NCI-H748 (cell line): ENCODE data around the gene NEUROD2.
"Not testable (repeated sequence)": the region's sequence is repeated elsewhere in the genome, so short reads cannot be mapped to it uniquely, and the experiment has no call there.

ENCODE experiments used
- DNase-seq: peaks from one replicate; lab custom pipeline; 2025; ENCODE audit not compliant: unreplicated experiment; lab: John Stamatoyannopoulos, UW

NEUROD2 gene

GRCh38 chr17:39603304-39604016 lies 4.3 kb downstream of the NEUROD2 start:
- no peak for DNase-seq

DNA sequence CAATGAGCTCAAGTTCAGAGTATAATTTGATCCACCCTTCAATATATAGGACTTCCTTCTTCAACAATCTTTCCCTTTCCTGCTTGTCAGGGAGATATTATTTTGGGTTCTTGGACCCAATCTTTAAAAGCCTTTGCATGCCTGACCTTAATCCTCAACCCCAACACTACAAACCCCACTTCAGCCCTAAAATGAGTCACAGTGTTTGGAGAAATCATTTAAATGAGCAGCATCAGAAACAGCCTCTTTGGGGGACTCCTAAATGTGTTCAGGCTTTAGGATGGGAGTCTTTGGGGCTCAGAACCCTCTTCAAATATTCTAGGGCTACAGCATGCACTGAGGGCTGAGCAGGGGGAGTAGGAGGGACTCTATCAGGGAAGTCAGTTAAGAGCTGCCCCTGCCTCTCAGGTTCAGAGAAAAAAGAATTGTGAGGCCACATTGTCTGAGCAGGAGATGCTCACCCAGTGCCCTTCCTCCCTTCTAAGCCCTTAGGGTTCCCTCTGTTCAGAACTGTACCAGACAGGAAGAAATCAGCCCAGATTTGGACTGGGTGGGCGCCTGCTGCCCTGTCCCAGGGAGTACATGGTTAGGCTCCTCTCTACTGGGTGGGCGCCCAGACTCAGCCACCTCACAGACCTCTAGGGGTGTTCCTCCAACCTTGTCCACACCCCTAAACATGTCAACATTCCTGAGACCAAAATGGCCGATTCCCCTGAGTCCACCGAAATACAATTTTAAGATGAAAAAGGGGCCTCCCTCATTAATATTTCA lies 5.0 kb downstream of the NEUROD2 start:
- no peak for DNase-seq

DNA sequence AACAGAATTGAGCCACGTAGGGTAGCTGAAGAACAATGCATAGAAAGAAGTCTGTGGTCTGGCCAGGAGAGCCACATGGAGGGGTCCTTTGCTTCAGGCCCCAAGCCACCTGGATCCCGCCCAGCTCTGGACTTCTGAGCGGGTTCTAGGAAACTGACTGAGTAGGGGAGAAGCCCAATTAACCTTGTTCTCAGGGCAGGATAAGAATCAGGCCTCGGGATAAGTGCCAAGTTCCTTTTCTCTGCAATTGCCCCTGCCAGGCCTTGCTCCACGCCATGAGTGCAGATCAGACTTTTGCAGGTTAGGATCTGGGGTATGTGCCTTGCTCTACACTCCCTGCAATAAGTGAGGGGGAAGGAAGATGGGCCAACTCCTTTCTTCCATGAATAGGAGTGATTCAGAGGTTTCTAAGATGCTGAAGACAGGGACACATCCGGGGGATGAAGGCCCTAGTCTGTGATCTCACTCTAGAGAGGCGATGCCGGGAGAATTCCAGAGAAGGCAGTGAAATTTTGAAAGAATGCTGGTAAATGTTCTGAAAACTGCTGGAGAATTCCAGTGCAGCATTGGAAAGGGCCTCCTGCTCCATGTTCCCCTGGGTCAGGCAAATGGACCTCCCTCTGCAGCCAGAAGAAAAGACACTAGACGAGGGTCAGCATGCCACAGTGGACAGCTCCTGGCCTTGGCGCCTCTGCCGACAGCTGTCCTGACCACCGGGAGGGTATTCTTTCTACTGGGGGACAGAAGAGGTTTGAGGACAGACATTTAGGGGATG lies 5.8 kb downstream of the NEUROD2 start:
- DNase-seq = no peak

DNA sequence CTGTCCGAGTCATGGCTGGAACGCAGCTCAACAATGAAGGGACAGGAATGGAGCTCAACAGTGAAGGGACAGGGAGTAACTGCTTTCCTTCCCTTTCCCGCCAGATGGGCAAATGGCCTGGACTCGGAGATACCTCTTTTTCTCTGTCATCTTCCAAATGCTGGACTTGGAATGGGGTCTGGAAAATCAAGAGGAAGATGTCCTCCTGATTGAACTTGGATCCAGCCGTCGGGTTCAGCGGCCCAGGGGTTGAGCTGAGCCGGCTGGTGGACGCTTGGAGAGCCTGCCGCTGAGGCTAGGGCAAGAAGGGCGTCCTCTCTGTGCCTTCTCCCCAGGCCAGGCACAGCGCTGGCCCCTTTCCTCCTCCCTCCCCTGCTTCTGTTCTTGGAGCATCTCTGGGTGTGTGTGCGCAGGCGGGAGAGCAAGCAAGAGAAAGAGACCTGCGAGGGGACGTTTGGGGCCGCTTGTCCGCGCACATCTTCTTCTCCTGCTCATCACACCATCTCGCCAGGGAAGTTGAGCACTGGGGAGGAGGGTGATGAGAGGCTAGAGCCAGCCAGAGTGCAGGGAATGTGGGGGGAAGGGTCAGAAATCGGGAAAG lies 6.6 kb downstream of the NEUROD2 start:
- no peak for DNase-seq

DNA sequence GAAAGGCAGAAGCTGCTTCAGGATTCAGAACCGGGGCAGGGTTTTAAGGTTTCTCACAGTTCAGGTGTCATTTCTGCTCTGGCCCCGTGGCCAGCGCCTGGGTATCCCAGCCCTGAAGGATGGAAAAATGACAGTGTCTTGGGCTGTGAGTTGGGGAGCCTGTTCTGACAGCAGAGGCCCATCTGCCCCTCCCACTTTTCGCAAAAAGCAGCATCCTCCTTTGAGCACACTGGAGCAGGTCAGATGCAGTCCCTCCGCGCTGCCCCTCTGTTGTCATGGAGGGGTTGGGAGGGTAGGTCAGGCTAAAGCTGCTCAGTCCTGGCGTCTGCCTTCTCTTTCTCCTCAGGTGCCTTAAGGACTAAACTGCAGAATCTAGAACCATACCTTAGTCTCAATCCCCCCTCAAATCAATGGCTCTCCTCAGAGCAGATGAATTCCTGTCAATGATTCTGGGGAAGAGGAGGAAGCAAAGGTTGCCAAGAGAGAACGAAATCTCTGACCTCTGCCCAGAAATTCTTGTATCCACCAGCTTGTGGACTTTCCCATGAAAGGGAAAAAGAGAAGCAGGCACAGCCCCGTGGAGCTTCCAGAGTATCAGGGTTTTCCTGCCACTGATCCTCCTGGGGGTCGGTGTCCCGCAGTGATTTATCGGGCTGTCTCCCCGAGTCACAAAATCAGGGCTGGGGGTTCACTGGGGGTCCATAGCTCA lies 7.3 kb downstream of the NEUROD2 start:
- DNase-seq = no peak

GRCh38 chr17:39599665-39600231 lies 8.0 kb downstream of the NEUROD2 start:
- DNase-seq = no peak

DNA sequence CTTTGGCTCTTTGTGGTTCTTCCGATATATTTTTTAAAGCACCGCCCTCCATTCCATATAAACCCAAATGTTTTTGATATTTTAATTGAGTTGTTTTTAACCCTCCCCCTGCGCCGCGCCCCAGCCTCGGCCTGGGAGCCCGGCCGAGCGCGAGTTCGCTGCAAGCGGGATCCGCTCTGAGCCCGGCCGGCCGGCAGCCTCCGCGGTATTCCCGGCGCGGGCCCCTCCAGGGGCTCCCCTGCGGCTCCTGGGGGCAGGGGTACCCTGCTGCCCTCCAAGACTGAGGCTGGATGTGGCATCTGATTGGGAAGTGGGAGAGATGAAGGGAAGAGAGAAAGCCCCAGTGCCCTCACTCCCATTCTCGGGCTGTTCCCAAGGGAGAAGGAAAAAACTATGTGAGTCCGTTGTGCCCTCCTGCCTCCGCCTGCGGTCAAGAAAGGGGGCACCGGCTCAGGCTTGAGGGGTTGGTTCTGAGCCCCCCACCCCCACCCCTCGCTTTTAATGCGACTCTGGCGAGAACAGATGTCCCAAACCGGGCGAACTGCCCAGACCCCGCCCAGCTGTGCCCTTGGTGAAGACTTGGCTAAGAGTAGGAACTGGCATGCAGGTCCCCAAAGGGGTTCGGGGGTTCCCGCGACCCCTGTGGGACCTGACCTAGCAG lies 8.6 kb downstream of the NEUROD2 start:
- no peak for DNase-seq

DNA sequence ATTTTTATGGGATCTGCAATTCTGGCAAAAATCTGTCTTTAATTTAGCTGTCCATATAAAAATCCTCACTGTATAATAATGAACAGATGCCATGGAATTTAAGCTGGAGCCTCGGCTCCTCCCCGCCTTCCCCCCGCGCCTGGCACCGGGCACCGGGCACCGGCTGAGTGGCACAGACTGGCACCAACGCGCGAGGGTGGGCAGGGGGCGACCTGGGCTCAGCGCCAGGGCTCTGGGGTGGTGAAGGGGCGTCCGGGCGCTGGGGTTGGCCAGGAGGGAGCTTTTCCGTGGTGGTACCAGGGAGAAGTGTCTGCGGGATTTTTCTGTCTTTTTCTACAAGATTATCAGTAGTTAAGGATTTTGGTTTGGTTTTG lies 9.1 kb downstream of the NEUROD2 start:
- no peak for DNase-seq

- peak; percentile 27 for DNase-seq
Measured at GRCh38 chr17:39598047-39598481, 9.7 kb downstream of the NEUROD2 start.

GRCh38 chr17:39597372-39598046 lies 10.2 kb downstream of the NEUROD2 start:
- DNase-seq = peak; percentile 21

DNA sequence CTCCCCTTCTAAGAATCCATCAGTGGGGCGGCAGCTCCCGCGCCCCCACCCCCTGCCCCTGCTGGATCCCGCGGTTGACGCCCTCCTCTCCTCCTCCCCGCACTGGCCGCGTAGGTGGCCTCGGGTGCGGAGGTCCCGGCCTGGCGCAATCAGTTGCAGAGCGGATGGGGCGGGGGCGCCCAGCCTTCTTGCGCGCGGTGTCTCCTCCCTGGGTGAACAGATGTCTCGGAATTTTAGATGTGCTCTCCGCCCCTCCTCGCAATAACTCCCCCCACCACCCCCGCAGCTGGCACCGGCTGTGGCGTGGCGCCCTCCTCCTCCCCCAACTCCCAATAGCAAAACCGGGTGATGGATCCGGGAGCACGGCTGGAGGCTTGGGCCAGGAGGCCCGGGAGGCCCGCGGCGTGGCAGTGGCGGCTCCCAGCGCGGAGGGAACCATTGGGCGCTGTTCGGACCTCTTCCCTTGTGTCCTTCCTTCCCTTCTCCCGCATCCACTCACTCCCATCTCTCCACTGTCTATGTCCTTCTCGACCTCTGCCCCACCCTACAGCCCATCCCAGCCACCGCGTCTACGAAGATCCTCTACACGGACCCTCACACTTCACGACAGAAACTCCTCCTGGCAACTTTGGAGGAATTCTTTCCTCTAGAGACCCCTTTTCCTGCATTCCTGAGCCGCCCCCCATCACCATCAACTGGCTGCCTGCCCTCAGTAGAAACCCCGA lies 11.0 kb downstream of the NEUROD2 start:
- DNase-seq = no peak

GRCh38 chr17:39595928-39596510 lies 11.7 kb downstream of the NEUROD2 start:
- no peak for DNase-seq

DNA sequence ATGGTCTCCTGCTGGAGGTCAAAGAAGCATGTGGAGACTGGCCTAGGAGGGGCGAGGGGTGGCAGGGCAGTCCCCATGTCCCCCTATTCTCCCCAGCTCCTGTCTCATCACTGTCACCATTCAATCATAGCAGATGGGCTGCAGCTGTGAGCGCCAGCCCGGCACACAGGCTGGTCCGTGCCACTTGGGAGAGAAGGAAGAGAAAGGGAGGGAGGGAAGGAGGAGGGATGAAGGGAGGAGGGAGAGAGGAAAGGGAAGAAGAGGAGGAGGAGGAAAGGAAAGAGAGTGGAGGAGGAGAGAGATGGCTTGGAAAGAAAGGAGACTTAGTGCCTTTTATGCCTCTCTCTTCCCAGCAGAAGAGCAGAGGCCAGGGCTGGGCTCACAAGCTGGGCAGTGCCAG lies 12.4 kb downstream of the NEUROD2 start:
- DNase-seq = no peak

- no peak for DNase-seq
Measured at GRCh38 chr17:39593371-39593770, 14.3 kb downstream of the NEUROD2 start.

DNA sequence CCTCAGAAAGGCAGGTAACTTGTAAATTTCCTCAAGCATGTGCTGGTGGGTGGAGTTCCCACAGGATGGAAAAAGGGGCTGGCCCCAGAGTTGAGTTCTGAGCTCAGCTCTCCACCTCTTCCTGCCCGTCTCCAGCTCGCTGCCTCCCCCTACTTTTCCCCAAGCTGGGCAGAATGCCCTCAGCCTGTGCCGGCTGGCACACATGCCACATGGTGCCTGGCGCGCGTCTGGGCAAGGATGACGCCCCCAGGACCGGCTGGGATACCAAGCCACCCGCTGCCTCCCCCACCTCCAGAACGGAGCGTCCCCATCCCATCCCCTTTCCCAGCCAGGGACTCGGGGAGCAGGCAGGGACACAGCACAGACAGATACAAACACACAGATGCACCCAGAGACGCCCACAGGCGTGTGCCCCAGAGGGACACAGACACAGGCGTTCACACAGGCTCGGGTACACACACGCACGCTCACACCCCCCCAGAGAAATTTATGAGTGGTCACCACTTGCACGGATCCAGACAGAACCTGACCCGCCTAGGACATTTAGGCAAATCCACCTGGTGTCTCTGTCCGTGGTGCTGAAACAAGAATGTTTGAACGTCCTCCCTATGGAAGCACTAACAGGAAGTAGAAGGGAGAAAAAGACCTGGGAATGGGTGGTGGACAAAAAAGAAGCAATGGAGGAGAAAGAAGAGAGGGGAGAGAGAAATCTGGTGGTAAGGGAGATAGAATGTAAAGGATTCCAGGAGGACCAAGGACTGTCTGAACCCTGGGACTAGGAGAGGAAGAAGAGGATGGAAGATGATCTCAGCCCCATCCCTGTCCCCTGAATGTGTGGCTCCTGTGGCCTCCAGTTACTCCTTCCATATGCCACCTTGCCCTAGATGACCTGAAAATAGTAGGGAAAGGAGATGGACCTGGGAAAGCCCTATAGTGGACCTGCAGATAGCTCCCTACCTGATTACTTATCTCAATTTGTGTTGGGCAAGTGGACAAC lies 15.5 kb downstream of the NEUROD2 start:
- DNase-seq = peak; percentile 16

DNA sequence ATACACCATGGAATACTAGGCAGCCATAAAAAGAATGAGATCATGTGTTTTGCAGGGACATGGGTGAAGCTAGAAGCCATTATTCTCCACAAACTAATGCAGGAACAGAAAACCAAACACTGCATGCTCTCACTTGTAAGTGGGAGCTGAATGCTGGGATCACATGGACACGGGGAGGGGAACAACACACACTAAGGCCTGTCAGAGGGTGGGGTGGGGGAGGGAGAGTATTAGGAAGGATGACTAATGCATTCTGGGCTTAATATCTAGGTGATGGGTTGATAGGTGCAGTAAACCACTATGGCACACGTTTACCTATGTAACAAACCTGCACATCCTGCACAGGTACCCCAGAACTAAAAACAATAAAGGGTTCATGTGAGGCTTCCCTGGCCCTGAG lies 17.5 kb downstream of the NEUROD2 start:
- DNase-seq = not testable (repeated sequence)

DNA sequence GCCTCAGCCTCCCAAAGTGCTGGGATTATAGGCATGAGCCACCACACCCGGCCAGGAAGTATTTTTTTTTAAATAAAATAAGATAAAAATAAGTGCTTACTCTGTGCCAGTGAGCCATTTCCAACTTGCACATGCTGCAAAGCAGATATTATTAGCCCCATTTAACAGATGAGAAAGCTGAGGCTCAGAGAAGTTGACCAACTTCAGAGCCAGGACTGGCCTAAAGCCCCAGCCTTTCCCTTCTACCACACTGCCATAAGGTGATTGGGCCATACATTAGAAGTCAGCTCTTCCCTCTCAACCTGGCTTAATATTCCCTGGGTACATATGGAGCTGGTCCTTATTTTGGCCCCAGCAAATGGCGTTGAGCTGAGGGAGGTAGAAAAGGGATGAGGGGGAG lies 25.1 kb downstream of the NEUROD2 start:
- no peak for DNase-seq
